DMS 273 (cell line): ENCODE results near the gene RAB12.

Source experiments
- DNase-seq: peaks from one replicate; lab custom pipeline; 2025; ENCODE audit not compliant: unreplicated experiment; lab: John Stamatoyannopoulos, UW

RAB12 gene

DNA sequence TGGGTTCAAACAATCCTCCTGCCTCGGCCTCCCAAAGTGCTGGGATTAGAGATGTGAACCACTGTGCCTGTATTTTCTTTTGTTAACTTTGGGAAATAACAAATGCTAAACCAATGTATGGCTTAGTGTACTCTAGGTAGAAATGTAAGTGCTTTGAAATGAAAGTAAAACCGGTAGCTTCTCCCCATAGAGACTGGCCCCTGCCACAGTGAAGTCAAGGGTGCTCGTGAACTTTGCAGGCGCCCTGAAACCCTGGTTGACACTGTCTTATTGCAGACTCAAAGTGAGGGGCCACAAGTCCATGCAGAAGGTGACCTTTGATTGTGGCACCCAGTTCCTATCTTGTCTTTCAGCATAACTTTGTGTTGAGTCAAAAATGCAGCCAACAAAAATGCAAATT lies 72.0 kb downstream of the RAB12 start:
- DNase-seq, result no peak

DNA sequence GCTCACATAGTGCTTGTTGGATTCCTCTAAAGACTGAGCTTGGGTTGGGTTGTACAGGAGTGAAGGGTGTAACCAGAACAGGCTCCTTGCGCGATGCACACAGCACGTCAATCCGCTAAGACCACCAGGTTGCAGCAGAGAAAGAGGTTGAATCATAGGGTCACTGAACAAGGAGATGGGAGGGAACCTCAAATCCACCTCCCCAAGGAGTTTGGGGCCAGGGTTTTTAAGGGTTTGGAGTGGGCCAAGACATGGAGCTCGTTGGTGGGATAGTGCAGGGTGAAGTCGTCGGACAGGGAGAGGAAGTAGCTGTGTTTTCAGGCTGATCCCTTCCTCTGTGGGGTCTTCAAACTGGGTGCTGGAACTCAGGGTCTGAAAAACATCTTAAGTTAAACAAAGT lies 75.3 kb downstream of the RAB12 start:
- DNase-seq, result no peak

DNA sequence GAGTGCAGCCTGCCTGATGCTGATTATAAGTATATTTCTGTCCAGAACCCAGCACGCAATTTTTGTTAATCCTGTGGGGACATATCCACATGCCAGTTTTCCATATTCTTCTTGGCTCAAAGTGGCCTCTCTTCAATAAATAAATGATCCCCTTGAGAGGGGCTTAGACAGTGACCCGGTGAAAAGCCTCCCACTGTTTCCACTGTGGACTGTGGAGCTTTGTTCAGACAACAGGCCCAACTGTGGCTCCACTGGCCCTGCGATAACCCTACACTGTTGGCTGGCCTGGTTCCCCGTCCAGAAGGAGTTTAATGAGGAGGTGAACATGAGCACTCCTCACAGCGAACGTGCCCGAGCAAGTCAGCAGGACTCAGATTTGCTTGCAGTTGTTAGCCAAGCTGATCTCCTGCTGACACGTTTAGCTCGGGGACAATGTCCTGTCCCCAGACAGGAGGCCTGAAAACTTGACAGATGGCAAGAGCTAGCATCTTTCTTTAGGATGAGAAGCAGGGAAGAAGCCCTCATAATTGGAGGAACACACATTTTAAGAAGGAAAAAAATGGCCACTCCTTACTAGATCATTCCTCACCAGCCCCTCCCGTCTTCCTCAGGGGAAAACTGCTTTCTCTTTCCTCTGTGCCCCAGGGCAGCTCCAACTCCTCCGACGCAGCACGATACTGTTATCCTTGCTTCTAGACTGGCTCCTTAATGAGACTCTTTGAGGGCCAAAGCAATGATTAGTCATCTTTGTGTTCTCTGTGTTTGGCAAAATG lies 76.1 kb downstream of the RAB12 start:
- peak; percentile 96 for DNase-seq

DNA sequence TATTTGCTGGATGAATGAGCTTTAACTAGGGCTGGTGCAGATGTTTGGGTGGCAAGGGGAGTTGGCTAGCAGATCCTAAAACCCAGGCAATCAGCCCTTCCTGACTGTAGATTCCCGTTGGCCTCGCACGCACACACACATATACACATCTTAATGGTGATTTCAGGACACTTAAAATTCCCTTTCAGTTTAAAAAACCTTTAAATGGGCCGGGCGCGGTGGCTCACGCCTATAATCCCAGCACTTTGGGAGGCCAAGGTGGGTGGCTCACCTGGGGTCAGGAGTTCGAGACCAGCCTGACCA lies 76.6 kb downstream of the RAB12 start:
- DNase-seq, result no peak

DNA sequence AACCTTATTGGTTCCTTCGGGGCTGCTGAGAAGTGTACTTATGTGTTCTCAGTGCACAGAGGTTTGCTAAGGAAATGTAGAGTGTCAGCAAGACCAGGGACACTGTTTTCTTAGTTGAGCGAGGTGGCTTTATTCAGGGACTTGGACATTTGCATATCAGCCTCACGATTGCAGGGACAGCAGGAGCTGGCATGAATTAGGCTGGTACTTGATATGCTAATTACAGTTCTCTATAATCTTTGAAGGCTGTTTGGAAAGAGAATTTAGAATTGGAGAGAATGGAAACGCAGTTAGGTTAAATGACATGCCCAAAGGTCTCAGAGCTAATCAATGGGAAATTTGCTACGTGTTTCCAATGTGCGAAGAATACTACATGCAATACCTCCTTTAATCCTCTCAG lies 77.4 kb downstream of the RAB12 start:
- peak; percentile 72 for DNase-seq

DNA sequence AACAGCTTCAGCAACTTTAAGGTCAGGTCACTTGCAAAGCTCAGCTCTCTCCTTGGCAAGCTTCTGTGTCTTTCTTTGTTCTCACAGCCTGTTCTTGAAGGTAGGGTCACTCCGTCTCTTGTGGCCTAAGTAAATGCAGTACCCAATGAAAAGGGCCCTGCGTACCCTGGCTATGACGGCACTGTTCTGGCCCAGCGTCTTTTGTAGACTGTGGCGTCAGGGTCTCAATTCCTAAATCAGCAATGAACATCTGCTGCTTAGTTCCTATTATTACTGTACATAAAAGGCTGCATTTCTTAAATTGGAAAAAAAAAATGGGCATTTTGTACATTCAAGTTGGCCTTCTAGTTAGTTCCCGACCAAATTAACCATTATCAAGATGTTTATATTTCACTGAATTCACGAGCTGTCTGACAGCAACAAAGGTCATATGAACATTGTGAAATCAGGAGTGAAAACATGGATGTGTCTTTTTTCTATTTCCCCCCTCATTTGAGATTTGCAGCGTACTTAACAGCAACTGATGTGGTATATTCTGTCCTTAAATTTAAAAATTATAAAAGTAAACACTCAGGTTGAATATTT lies 79.1 kb downstream of the RAB12 start:
- peak; percentile 60 for DNase-seq

DNA sequence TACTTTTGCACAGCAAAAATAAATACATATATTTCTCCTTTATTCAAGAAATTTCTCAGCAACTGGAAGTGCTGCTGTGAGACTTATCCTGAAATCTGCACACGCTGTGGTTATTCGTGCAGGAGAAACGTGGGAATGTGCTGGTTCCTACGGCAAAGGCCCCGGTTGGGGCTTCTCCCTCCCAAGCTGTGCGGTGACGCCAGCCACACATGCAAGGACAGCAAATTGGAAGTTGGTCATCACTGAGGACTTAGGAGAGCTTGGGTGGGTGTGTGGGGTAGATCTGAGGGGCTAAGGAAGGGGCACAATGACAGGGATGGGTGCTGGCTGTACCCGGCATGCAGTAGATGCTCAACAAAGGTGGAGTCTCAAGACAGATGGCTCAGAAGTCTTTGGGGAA lies 79.6 kb downstream of the RAB12 start:
- DNase-seq, result no peak
